Hepatocyte (in vitro differentiated cells): Measurements from ENCODE around the gene PIGN.

Experiments
- CTCF ChIP-seq: fragments of 200-600 bp; sonication (generic); IDR thresholded peaks from 2 replicates; pipeline ENCODE4 v1.5.1; 2016; ENCODE audit warnings: antibody characterized with exemption, mild to moderate bottlenecking; ENCODE audit not compliant: poor library complexity
- EZH2 ChIP-seq: fragments of 200-600 bp; sonication (generic); IDR thresholded peaks from 2 replicates; pipeline ENCODE4 v1.6.1; 2016; ENCODE audit warnings: antibody characterized with exemption, mild to moderate bottlenecking, borderline replicate concordance
- EZH2phosphoT487 ChIP-seq: fragments of 200-600 bp; sonication (generic); IDR thresholded peaks from one replicate; pipeline ENCODE4 v1.6.1; 2018; ENCODE audit warnings: antibody characterized with exemption, mild to moderate bottlenecking, low read depth, moderate library complexity; ENCODE audit not compliant: unreplicated experiment, severe bottlenecking

- TF ChIP-seq CTCF (no peak), EZH2 (no peak), EZH2phosphoT487 (no peak)
Observed at GRCh38 chr18:62018034-62018758, 168.7 kb downstream of the PIGN start.
